HEK293 (cell line): Measurements from ENCODE around the gene IQCE.

Experiments
- CTCF ChIA-PET: fragments of 350-600 bp; formaldehyde crosslinking; extraction: SDS; loops from one replicate; lab custom pipeline; 2021; ENCODE audit warnings: antibody characterized with exemption; lab: Yijun Ruan, JAX
- POLR2A ChIA-PET: fragments of 300-600 bp; formaldehyde crosslinking; extraction: SDS; loops from one replicate; lab custom pipeline; 2020; ENCODE audit warnings: antibody characterized with exemption, inconsistent platforms; lab: Yijun Ruan, JAX
- H3K27ac ChIP-seq: fragments of 200-500 bp; sonication (Bioruptor generic); 2 replicates; pipeline ENCODE4 v1.5.1; 2014; ENCODE audit warnings: low read depth, low read length, control low read depth, inconsistent platforms; ENCODE audit errors: extremely low read depth
- H3K36me3 ChIP-seq, 2 experiments: fragments of 200-500 bp in 1 of 2; sonication (Bioruptor generic) in 1 of 2; 1 replicate in 1 of 2; 2 replicates in 1 of 2; pipeline ENCODE4 v1.5.1; 2014 to 2017; ENCODE audit warnings: inconsistent platforms in 2 of 2, low read length in 2 of 2; ENCODE audit not compliant: control insufficient read depth in 2 of 2, insufficient read depth in 1 of 2
- H3K4me1 ChIP-seq: fragments of 200-500 bp; sonication (Bioruptor generic); 2 replicates; pipeline ENCODE4 v1.5.1; 2014; ENCODE audit warnings: mild to moderate bottlenecking, low read length, inconsistent platforms; ENCODE audit not compliant: control insufficient read depth, insufficient read depth
- H3K4me3 ChIP-seq: 2 replicates; pipeline ENCODE4 v1.5.1; 2011; ENCODE audit warnings: low read depth, mild to moderate bottlenecking, control low read depth, low read length, moderate library complexity
- H3K9me3 ChIP-seq: fragments of 200-500 bp; sonication (Bioruptor generic); 2 replicates; pipeline ENCODE4 v1.5.1; 2014; ENCODE audit warnings: low read depth, low read length, inconsistent platforms; ENCODE audit not compliant: control insufficient read depth, insufficient read depth
- FEZF1 ChIP-seq: fragments of 450-650 bp; formaldehyde crosslinking; IDR thresholded peaks from 2 replicates; pipeline ENCODE4 v1.5.1; 2016; ENCODE audit warnings: missing biosample characterization, missing genetic modification characterization
- HIC1 ChIP-seq: fragments of 450-650 bp; formaldehyde crosslinking; IDR thresholded peaks from 2 replicates; pipeline ENCODE4 v1.5.1; 2016; ENCODE audit warnings: missing biosample characterization, missing genetic modification characterization
- PATZ1 ChIP-seq: fragments of 450-650 bp; formaldehyde crosslinking; IDR thresholded peaks from 2 replicates; pipeline ENCODE4 v1.5.1; 2016; ENCODE audit warnings: missing biosample characterization, missing genetic modification characterization
- REST ChIP-seq: fragments of 450-650 bp; formaldehyde crosslinking; IDR thresholded peaks from 2 replicates; pipeline ENCODE4 v1.5.1; 2016; ENCODE audit warnings: missing biosample characterization, missing genetic modification characterization
- TRIM28 ChIP-seq: IDR thresholded peaks from 2 replicates; pipeline ENCODE4 v1.6.1; 2011; ENCODE audit warnings: low read length, control low read depth, borderline replicate concordance
- YY1 ChIP-seq: fragments of 450-650 bp; formaldehyde crosslinking; IDR thresholded peaks from 2 replicates; pipeline ENCODE4 v1.5.1; 2018; ENCODE audit warnings: missing biosample characterization, missing genetic modification characterization
- ZBTB48 ChIP-seq: fragments of 450-650 bp; formaldehyde crosslinking; IDR thresholded peaks from 2 replicates; pipeline ENCODE4 v1.5.1; 2016; ENCODE audit warnings: missing biosample characterization, missing genetic modification characterization
- ZNF133 ChIP-seq: fragments of 450-650 bp; formaldehyde crosslinking; IDR thresholded peaks from 2 replicates; pipeline ENCODE4 v1.5.1; 2016; ENCODE audit warnings: missing biosample characterization, missing genetic modification characterization
- ZNF155 ChIP-seq: fragments of 450-650 bp; formaldehyde crosslinking; IDR thresholded peaks from 2 replicates; pipeline ENCODE4 v1.5.1; 2016; ENCODE audit warnings: missing biosample characterization, missing genetic modification characterization
- ZNF354C ChIP-seq: fragments of 450-650 bp; formaldehyde crosslinking; IDR thresholded peaks from 2 replicates; pipeline ENCODE4 v1.5.1; 2016; ENCODE audit warnings: missing biosample characterization, missing genetic modification characterization, low read depth, borderline replicate concordance
- ZNF394 ChIP-seq: fragments of 450-650 bp; formaldehyde crosslinking; IDR thresholded peaks from 2 replicates; pipeline ENCODE4 v1.5.1; 2016; ENCODE audit warnings: missing biosample characterization, missing genetic modification characterization, mild to moderate bottlenecking, moderate library complexity, borderline replicate concordance
- ZNF426 ChIP-seq: fragments of 450-650 bp; formaldehyde crosslinking; IDR thresholded peaks from 2 replicates; pipeline ENCODE4 v1.5.1; 2017; ENCODE audit warnings: missing biosample characterization, missing genetic modification characterization, mild to moderate bottlenecking, inconsistent platforms, moderate library complexity
- ZNF449 ChIP-seq: fragments of 450-650 bp; formaldehyde crosslinking; IDR thresholded peaks from 2 replicates; pipeline ENCODE4 v1.5.1; 2017; ENCODE audit warnings: missing biosample characterization, mild to moderate bottlenecking, missing genetic modification characterization, moderate library complexity
- ZNF600 ChIP-seq: fragments of 450-650 bp; formaldehyde crosslinking; IDR thresholded peaks from 2 replicates; pipeline ENCODE4 v1.5.1; 2016; ENCODE audit warnings: missing biosample characterization, missing genetic modification characterization
- ZNF747 ChIP-seq: fragments of 450-650 bp; formaldehyde crosslinking; IDR thresholded peaks from 2 replicates; pipeline ENCODE4 v1.5.1; 2016; ENCODE audit warnings: missing biosample characterization, missing genetic modification characterization
- ZNF843 ChIP-seq: fragments of 450-650 bp; formaldehyde crosslinking; IDR thresholded peaks from 2 replicates; pipeline ENCODE4 v1.5.1; 2016; ENCODE audit warnings: missing biosample characterization, missing genetic modification characterization
- ZSCAN16 ChIP-seq: fragments of 450-650 bp; formaldehyde crosslinking; IDR thresholded peaks from 2 replicates; pipeline ENCODE4 v1.5.1; 2016; ENCODE audit warnings: missing biosample characterization, missing genetic modification characterization
- ZSCAN4 ChIP-seq: fragments of 450-650 bp; formaldehyde crosslinking; IDR thresholded peaks from 2 replicates; pipeline ENCODE4 v1.5.1; 2017; ENCODE audit warnings: missing biosample characterization, missing genetic modification characterization

IQCE gene

GRCh38 chr7:2641406-2642393, 82.9 kb downstream of the IQCE start:
- peaks cover 0 to 4% of the 10 kb centered on the region in 2 experiments; a peak in 1 of 3 replicates for H3K36me3 ChIP-seq
- H3K4me3 ChIP-seq, result no peak overlapping the region
- TF ChIP-seq ZNF600 (tag by site-specific recombination) (peak; percentile 66), ZBTB48 (no peak), ZNF354C (tag by site-specific recombination) (no peak), TRIM28 (no peak), FEZF1 (tag by site-specific recombination) (no peak), ZNF449 (tag by site-specific recombination) (peak; percentile 70; the same call in 1 of the 2 replicates), REST (tag by site-specific recombination) (no peak), ZNF426 (tag by site-specific recombination) (no peak), ZNF394 (tag by site-specific recombination) (no peak), ZNF133 (tag by site-specific recombination) (no peak), ZNF155 (tag by site-specific recombination) (no peak), ZSCAN16 (0 out of 2 replicates have a peak, but pooled peaks have one; percentile 56), ZSCAN4 (tag by site-specific recombination) (no peak), ZNF843 (tag by site-specific recombination) (no peak)
- H3K4me1 ChIP-seq, result no peaks in the 10 kb centered on the region
- H3K9me3 ChIP-seq, result no peaks in the 10 kb centered on the region
- H3K27ac ChIP-seq, result no peak overlapping the region
- POLR2A ChIA-PET, result interaction anchor here (0.7 kb wide), 1 partner anchor 1620 kb away, joined by 3 read pairs; no protein-coding TSS in a partner anchor
- CTCF ChIA-PET, result interaction anchor here (0.6 to 1.0 kb wide), 2 partner anchors 68 to 88 kb away, joined by 3 read pairs; no protein-coding TSS in a partner anchor

- H3K27ac ChIP-seq, result no peak overlapping the region
- POLR2A ChIA-PET, result interaction anchor here (0.6 kb wide), 2 partner anchors 48 to 1269 kb away, joined by 4 to 9 read pairs; no protein-coding TSS in a partner anchor
- no peaks in the 10 kb centered on the region for H3K4me1 ChIP-seq
- CTCF ChIA-PET, result interaction anchor here (0.6 to 1.0 kb wide), 3 partner anchors 35 to 581 kb away, joined by 3 to 4 read pairs (median 3); no protein-coding TSS in a partner anchor
- no peak overlapping the region for H3K4me3 ChIP-seq
- H3K9me3 ChIP-seq, result no peaks in the 10 kb centered on the region
- H3K36me3 ChIP-seq, result peaks cover 0 to 18% of the 10 kb centered on the region in 2 experiments; a peak in 1 of 3 replicates
- TF ChIP-seq HIC1 (tag by site-specific recombination) (peak; percentile 53; the same call in 1 of the 2 replicates), PATZ1 (no peak), ZNF747 (tag by site-specific recombination) (no peak), YY1 (tag by site-specific recombination) (no peak)
These were observed 84.8 kb downstream of the IQCE start for GRCh38 chr7:2643386-2644219.
